SK-N-SH treated with all-trans-retinoic acid at 6 μM for 48 hours (cell line): ENCODE results near the gene MMP24.
"Not testable (repeated sequence)": the region's sequence is repeated elsewhere in the genome, so short reads cannot be mapped to it uniquely, and the experiment has no call there.

Experiments
- ATAC-seq: fragments of 200-7000 bp; cut with Tn5 transposase; 3 replicates; pipeline ENCODE4 v1.9.1; 2020; ENCODE audit warnings: mild to moderate bottlenecking, moderate library complexity
- ARNTL ChIP-seq: fragments of 450-650 bp; formaldehyde crosslinking; IDR thresholded peaks from 2 replicates; pipeline ENCODE4 v1.5.0; 2020; ENCODE audit warnings: low read depth, mild to moderate bottlenecking, moderate library complexity, borderline replicate concordance
- BACH2 ChIP-seq: fragments of 250-450 bp; sonication (Bioruptor Pico); IDR thresholded peaks from 2 replicates; pipeline ENCODE4 v1.9.0; 2021; ENCODE audit warnings: mild to moderate bottlenecking, borderline replicate concordance
- CREB5 ChIP-seq: fragments of 250-450 bp; sonication (Bioruptor Pico); IDR thresholded peaks from 2 replicates; pipeline ENCODE4 v1.5.1; 2020; ENCODE audit warnings: low read depth, mild to moderate bottlenecking, moderate library complexity
- ESRRG ChIP-seq: fragments of 250-450 bp; sonication (Bioruptor Pico); IDR thresholded peaks from 2 replicates; pipeline ENCODE4 v1.6.1; 2021; ENCODE audit warnings: mild to moderate bottlenecking
- ISL1 ChIP-seq: fragments of 250-450 bp; sonication (Bioruptor Pico); IDR thresholded peaks from 2 replicates; pipeline ENCODE4 v2.1.2; 2022; ENCODE audit warnings: mild to moderate bottlenecking, moderate library complexity
- OSR1 ChIP-seq: fragments of 250-450 bp; sonication (Bioruptor Pico); IDR thresholded peaks from 2 replicates; pipeline ENCODE4 v1.8.0; 2022; ENCODE audit warnings: moderate library complexity, mild to moderate bottlenecking, inconsistent platforms
- PATZ1 ChIP-seq: fragments of 250-450 bp; sonication (Bioruptor Pico); IDR thresholded peaks from 2 replicates; pipeline ENCODE4 v1.8.0; 2020; ENCODE audit warnings: mild to moderate bottlenecking, moderate library complexity, borderline replicate concordance
- POU6F1 ChIP-seq: fragments of 250-450 bp; sonication (Bioruptor Pico); IDR thresholded peaks from 2 replicates; pipeline ENCODE4 v1.8.0; 2021; ENCODE audit warnings: low read depth, mild to moderate bottlenecking, moderate library complexity, borderline replicate concordance
- PPARA ChIP-seq: fragments of 250-450 bp; sonication (Bioruptor Pico); IDR thresholded peaks from 2 replicates; pipeline ENCODE4 v1.5.0; 2020; ENCODE audit warnings: mild to moderate bottlenecking, borderline replicate concordance
- RARB ChIP-seq: fragments of 250-450 bp; sonication (Bioruptor Pico); IDR thresholded peaks from 2 replicates; pipeline ENCODE4 v1.8.0; 2021; ENCODE audit warnings: mild to moderate bottlenecking, moderate library complexity
- SNAI2 ChIP-seq: fragments of 250-450 bp; sonication (Bioruptor Pico); IDR thresholded peaks from 2 replicates; pipeline ENCODE4 v1.5.0; 2020; ENCODE audit warnings: mild to moderate bottlenecking, moderate library complexity
- TCF4 ChIP-seq: fragments of 250-450 bp; sonication (Bioruptor Pico); IDR thresholded peaks from 2 replicates; pipeline ENCODE4 v1.8.0; 2021; ENCODE audit warnings: mild to moderate bottlenecking, moderate library complexity, borderline replicate concordance
- TOX ChIP-seq: fragments of 250-450 bp; sonication (Bioruptor Pico); IDR thresholded peaks from 2 replicates; pipeline ENCODE4 v1.8.0; 2021; ENCODE audit warnings: mild to moderate bottlenecking, moderate library complexity, borderline replicate concordance
- TSHZ2 ChIP-seq: fragments of 250-450 bp; sonication (Bioruptor Pico); IDR thresholded peaks from 2 replicates; pipeline ENCODE4 v1.5.0; 2020; ENCODE audit warnings: mild to moderate bottlenecking, moderate library complexity
- ZC3H10 ChIP-seq: fragments of 250-450 bp; sonication (Bioruptor Pico); IDR thresholded peaks from 2 replicates; pipeline ENCODE4 v1.5.1; 2021; ENCODE audit warnings: mild to moderate bottlenecking, moderate library complexity
- ZFP3 ChIP-seq: fragments of 250-450 bp; sonication (Bioruptor Pico); IDR thresholded peaks from 2 replicates; pipeline ENCODE4 v1.5.0; 2020; ENCODE audit warnings: mild to moderate bottlenecking, moderate library complexity
- ZNF565 ChIP-seq: fragments of 450-650 bp; formaldehyde crosslinking; conservative IDR thresholded peaks from 2 replicates; pipeline ENCODE4 v1.5.0; 2020; ENCODE audit warnings: low read depth, mild to moderate bottlenecking, moderate library complexity
- TF ChIP-seq, protein P1 (sequence below): fragments of 250-450 bp; sonication (Bioruptor Pico); IDR thresholded peaks from 2 replicates; pipeline ENCODE4 v1.5.1; 2021; ENCODE audit warnings: mild to moderate bottlenecking, moderate library complexity

The MMP24 gene

DNA sequence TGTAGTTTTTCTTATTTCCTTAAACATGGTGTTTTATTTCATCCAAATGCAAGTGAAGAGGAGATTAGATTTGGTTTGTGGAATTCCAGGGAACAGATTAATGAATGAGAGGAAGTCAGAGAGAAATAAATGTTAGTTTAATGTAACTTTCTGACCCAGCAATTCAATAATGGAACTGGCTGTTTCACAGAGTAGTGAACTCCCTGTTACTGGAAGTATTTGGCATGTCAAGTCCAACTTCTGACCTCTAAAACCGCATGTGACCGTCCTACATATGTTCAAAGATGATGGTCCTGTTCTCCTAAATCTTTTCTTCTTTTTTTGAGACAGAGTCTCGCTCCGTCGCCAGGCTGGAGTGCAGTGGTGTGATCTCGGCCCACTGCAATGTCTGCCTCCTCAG is 35.9 kb upstream of the MMP24 start (continued):
- TF ChIP-seq PATZ1, result no peak
- TF ChIP-seq ZNF565 (CRISPR knock-in tag), result no peak
- TF ChIP-seq, protein P1, sequence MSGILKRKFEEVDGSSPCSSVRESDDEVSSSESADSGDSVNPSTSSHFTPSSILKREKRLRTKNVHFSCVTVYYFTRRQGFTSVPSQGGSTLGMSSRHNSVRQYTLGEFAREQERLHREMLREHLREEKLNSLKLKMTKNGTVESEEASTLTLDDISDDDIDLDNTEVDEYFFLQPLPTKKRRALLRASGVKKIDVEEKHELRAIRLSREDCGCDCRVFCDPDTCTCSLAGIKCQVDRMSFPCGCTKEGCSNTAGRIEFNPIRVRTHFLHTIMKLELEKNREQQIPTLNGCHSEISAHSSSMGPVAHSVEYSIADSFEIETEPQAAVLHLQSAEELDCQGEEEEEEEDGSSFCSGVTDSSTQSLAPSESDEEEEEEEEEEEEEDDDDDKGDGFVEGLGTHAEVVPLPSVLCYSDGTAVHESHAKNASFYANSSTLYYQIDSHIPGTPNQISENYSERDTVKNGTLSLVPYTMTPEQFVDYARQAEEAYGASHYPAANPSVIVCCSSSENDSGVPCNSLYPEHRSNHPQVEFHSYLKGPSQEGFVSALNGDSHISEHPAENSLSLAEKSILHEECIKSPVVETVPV, result no peak
- no peak for TF ChIP-seq TOX (CRISPR knock-in tag)

GRCh38 chr20:35191419-35192117 is 34.9 kb upstream of the MMP24 start:
- ATAC-seq, result no peak
- TF ChIP-seq TOX (CRISPR knock-in tag), result no peak
- TF ChIP-seq TCF4 (CRISPR knock-in tag), result no peak
- no peak for TF ChIP-seq BACH2
- TF ChIP-seq CREB5 (CRISPR knock-in tag), result no peak
- TF ChIP-seq TSHZ2, result no peak
- no peak for TF ChIP-seq PPARA (CRISPR knock-in tag)
- no peak for TF ChIP-seq RARB
- no peak for TF ChIP-seq OSR1
- TF ChIP-seq ARNTL, result no peak
- TF ChIP-seq SNAI2, result no peak
- no peak for TF ChIP-seq ZC3H10
- no peak for TF ChIP-seq ZNF565 (CRISPR knock-in tag)
- TF ChIP-seq POU6F1 (CRISPR knock-in tag), result no peak
- TF ChIP-seq ESRRG, result no peak

GRCh38 chr20:35192118-35192872 is 34.2 kb upstream of the MMP24 start:
- no peak for ATAC-seq
- no peak for TF ChIP-seq TOX (CRISPR knock-in tag)
- no peak for TF ChIP-seq RARB
- TF ChIP-seq BACH2, result no peak
- TF ChIP-seq POU6F1 (CRISPR knock-in tag), result no peak
- no peak for TF ChIP-seq ZFP3 (CRISPR knock-in tag)
- no peak for TF ChIP-seq ISL1

DNA sequence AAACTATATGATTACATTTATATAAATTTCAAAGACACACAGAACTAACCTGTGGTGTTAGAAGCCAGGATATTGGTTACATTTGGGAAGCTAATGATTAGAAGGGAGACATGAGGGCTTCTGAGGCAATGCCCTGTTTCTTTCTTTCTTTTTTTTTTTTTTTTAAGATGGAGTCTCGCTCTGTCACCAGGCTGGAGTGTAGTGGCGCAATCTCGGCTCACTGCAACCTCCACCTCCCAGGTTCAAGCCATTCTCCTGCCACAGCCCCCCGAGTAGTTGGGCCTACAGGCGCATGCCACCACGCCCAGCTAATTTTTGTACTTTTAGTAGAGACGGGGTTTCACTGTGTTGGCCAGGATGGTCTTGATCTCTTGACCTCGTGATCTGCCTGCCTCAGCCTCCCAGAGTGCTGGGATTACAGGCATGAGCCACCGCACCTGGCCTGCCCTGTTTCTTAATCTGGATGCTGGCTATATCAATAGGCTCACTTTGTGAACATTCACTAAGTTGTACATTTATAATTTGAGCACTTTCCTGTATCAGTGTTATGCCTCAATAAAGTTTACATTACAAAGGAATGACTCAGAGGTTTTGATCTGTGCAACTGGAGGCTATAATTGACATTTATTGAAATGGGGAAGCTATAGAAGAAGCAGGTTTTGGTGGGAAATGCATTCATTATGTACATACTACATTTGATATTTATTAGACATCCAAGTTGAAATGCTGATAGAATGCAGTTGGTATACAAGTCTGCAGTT is 33.3 kb upstream of the MMP24 start:
- ATAC-seq, result not testable (repeated sequence)
